HCT116 (cell line): ENCODE data around the gene ADAM21. TPM values are rescaled to one million over a fixed set of nuclear protein-coding genes. Genes with fewer than 3 reads are reported as not detected.

ENCODE experiments used
- ATAC-seq: fragments of 200-7000 bp; cut with Tn5 transposase; 2 replicates; pipeline ENCODE4 v1.9.1; 2020; ENCODE audit warnings: mild to moderate bottlenecking, moderate library complexity
- BruUV-seq: library from RNA; stranded (reverse); fragments of 400-500 nt; replicated peaks from 2 replicates; lab custom pipeline; 2021; lab: Mats Ljungman, UMichigan
- CTCF ChIA-PET: fragments of 300-600 bp; sonication (Branson Sonifier 250); formaldehyde crosslinking; loops from one replicate; lab custom pipeline; 2021; ENCODE audit warnings: antibody characterized with exemption; lab: Charles Lee
- POLR2A ChIA-PET: fragments of 300-600, 350-600 bp; sonication (Branson Sonifier 250); formaldehyde crosslinking; loops from one replicate; lab custom pipeline; 2021; ENCODE audit warnings: antibody characterized with exemption; lab: Charles Lee
- RAD21 ChIA-PET, 2 experiments: fragments of 300-600 bp; sonication (Branson Sonifier 250); formaldehyde crosslinking; loops; one replicate each; lab custom pipeline; 2023; ENCODE audit warnings: low total read pairs in 2 of 2; ENCODE audit not compliant: uncharacterized antibody in 2 of 2, unreplicated experiment in 2 of 2, low non-redundant PET in 1 of 2; lab: Charles Lee
- DNase-seq: peaks from one replicate; pipeline ENCODE4 v3.0.0-alpha.2; 2010; ENCODE audit warnings: low read depth, low spot score
- H2AFZ ChIP-seq: fragments of 200-600 bp; shearing (Covaris generic), sonication (generic); 2 replicates; pipeline ENCODE4 v1.6.1; 2017; ENCODE audit warnings: low read depth, mixed run types, mixed read lengths, antibody characterized with exemption, low read length; ENCODE audit not compliant: poor library complexity, severe bottlenecking
- H3K27ac ChIP-seq: 2 replicates; pipeline ENCODE4 v1.5.1; 2012; ENCODE audit warnings: low read depth, low read length
- H3K27me3 ChIP-seq: fragments of 200-600 bp; sonication (generic); 2 replicates; pipeline ENCODE4 v1.6.1; 2016; ENCODE audit warnings: mixed run types, low read length, mixed read lengths; ENCODE audit not compliant: insufficient read depth
- H3K36me3 ChIP-seq, 2 experiments: fragments of 200-500 bp in 1 of 2; fragments of 200-600 bp in 1 of 2; sonication (Bioruptor generic) in 1 of 2; sonication (generic) in 1 of 2; 2 replicates each; pipeline versions ENCODE4 v1.5.1 to v1.6.1; 2014 to 2016; ENCODE audit warnings: low read length in 2 of 2, inconsistent platforms in 1 of 2, mixed read lengths in 1 of 2, mixed run types in 1 of 2; ENCODE audit not compliant: insufficient read depth in 2 of 2, control insufficient read depth in 1 of 2
- H3K4me1 ChIP-seq, 2 experiments: fragments of 200-600 bp in 1 of 2; sonication (generic) in 1 of 2; 2 replicates each; pipeline versions ENCODE4 v1.5.1 to v1.6.1; 2012 to 2017; ENCODE audit warnings: low read length in 2 of 2, inconsistent platforms in 1 of 2, mild to moderate bottlenecking in 1 of 2, mixed read lengths in 1 of 2, mixed run types in 1 of 2, moderate library complexity in 1 of 2; ENCODE audit not compliant: insufficient read depth in 2 of 2, control insufficient read depth in 1 of 2
- H3K4me2 ChIP-seq: fragments of 200-600 bp; sonication (generic); 2 replicates; pipeline ENCODE4 v1.6.1; 2017; ENCODE audit warnings: mixed run types, low read length, mixed read lengths
- H3K4me3 ChIP-seq, 2 experiments: fragments of 200-600 bp in 1 of 2; sonication (generic) in 1 of 2; replicated peaks in 1 of 2; 2 replicates each; pipeline ENCODE4 v1.5.1; 2011 to 2016; ENCODE audit warnings: low read length in 2 of 2, control low read depth in 1 of 2, low read depth in 1 of 2, mild to moderate bottlenecking in 1 of 2, mixed read lengths in 1 of 2, mixed run types in 1 of 2
- H3K79me2 ChIP-seq: fragments of 200-600 bp; sonication (generic); 2 replicates; pipeline ENCODE4 v1.6.1; 2017; ENCODE audit warnings: mild to moderate bottlenecking, mixed run types, low read length, moderate library complexity, mixed read lengths; ENCODE audit not compliant: insufficient read depth
- H3K9ac ChIP-seq: fragments of 200-600 bp; sonication (generic); 2 replicates; pipeline ENCODE4 v1.6.1; 2016; ENCODE audit warnings: low read length, mixed read lengths
- H3K9me2 ChIP-seq: fragments of 200-600 bp; sonication (generic), shearing (Covaris generic); 2 replicates; pipeline ENCODE4 v1.6.1; 2017; ENCODE audit warnings: mixed run types, mild to moderate bottlenecking, moderate library complexity; ENCODE audit not compliant: insufficient read depth
- H3K9me3 ChIP-seq, 2 experiments: fragments of 200-500 bp in 1 of 2; fragments of 200-600 bp in 1 of 2; sonication (Bioruptor generic) in 1 of 2; sonication (generic) in 1 of 2; 2 replicates each; pipeline ENCODE4 v1.6.1; 2014 to 2017; ENCODE audit warnings: low read length in 2 of 2, mixed read lengths in 2 of 2, inconsistent platforms in 1 of 2, low read depth in 1 of 2, mild to moderate bottlenecking in 1 of 2, mixed run types in 1 of 2, moderate library complexity in 1 of 2; ENCODE audit not compliant: control insufficient read depth in 1 of 2, insufficient read depth in 1 of 2
- H4K20me1 ChIP-seq: fragments of 200-600 bp; sonication (generic), shearing (Covaris generic); 2 replicates; pipeline ENCODE4 v1.6.1; 2017; ENCODE audit warnings: mixed run types, mild to moderate bottlenecking, moderate library complexity; ENCODE audit not compliant: insufficient read depth
- CBX3 ChIP-seq: IDR thresholded peaks from 2 replicates; pipeline ENCODE4 v1.6.1; 2012; ENCODE audit warnings: low read depth
- CEBPB ChIP-seq: IDR thresholded peaks from 2 replicates; pipeline ENCODE4 v1.6.1; 2012; ENCODE audit warnings: low read depth
- EGR1 ChIP-seq: IDR thresholded peaks from 2 replicates; pipeline ENCODE4 v1.6.1; 2012; ENCODE audit warnings: low read depth
- ELF1 ChIP-seq: IDR thresholded peaks from 2 replicates; pipeline ENCODE4 v1.6.1; 2012; ENCODE audit warnings: low read depth, borderline replicate concordance
- EZH2 ChIP-seq: fragments of 200-600 bp; sonication (generic); IDR thresholded peaks from 2 replicates; pipeline ENCODE4 v1.6.1; 2017; ENCODE audit warnings: antibody characterized with exemption, mixed run types
- EZH2phosphoT487 ChIP-seq: fragments of 200-600 bp; IDR thresholded peaks from 2 replicates; pipeline ENCODE4 v1.6.1; 2018; ENCODE audit warnings: antibody characterized with exemption, borderline replicate concordance
- JUND ChIP-seq: IDR thresholded peaks from 2 replicates; pipeline ENCODE4 v1.6.1; 2012
- POLR2A ChIP-seq: IDR thresholded peaks from 2 replicates; pipeline ENCODE4 v1.7.0; 2011; ENCODE audit warnings: borderline replicate concordance; ENCODE audit not compliant: insufficient read depth, insufficient read length; ENCODE audit errors: extremely low read depth
- RAD21 ChIP-seq: IDR thresholded peaks from 2 replicates; pipeline ENCODE4 v1.6.1; 2012; ENCODE audit warnings: low read depth, mild to moderate bottlenecking
- ZFX ChIP-seq: fragments of 450-650 bp; IDR thresholded peaks from 2 replicates; pipeline ENCODE4 v1.6.1; 2017
- ZNF274 ChIP-seq: fragments of 200-500 bp; sonication (Bioruptor generic); IDR thresholded peaks from 2 replicates; pipeline ENCODE4 v1.6.1; 2014; ENCODE audit warnings: mild to moderate bottlenecking, low read depth, low read length, inconsistent platforms
- intact Hi-C: fragments of 100-400 bp; cut with micrococcal nuclease; formaldehyde crosslinking; loops from 2 replicates; pipeline ENCODE4 v1.10.0; 2022
- total RNA-seq: library from RNA; stranded (reverse); gene quantifications from one replicate; pipeline ENCODE4 v1.2.1, GENCODE V29; 2021; ENCODE audit not compliant: unreplicated experiment
- TF ChIP-seq, protein P1 (sequence below): IDR thresholded peaks from 2 replicates; pipeline ENCODE4 v1.6.1; 2011; ENCODE audit warnings: mild to moderate bottlenecking, low read length, moderate library complexity; ENCODE audit not compliant: insufficient replicate concordance; ENCODE audit errors: extremely low read depth
- TF ChIP-seq, protein P2 (sequence below), 3 experiments: fragments of 200-600 bp in 1 of 3; sonication (generic) in 1 of 3; IDR thresholded peaks in 2 of 3; conservative IDR thresholded peaks in 1 of 3; 2 replicates each; pipeline ENCODE4 v1.5.1; 2012 to 2017; ENCODE audit warnings: low read depth in 2 of 3, low read length in 2 of 3, antibody characterized with exemption in 1 of 3, borderline replicate concordance in 1 of 3, control low read depth in 1 of 3, mild to moderate bottlenecking in 1 of 3, mixed read lengths in 1 of 3, mixed run types in 1 of 3, moderate library complexity in 1 of 3; ENCODE audit not compliant: insufficient read depth in 1 of 3
- TF ChIP-seq, protein P3 (sequence below): IDR thresholded peaks from 2 replicates; pipeline ENCODE4 v1.6.1; 2012

The ADAM21 gene
- total RNA-seq, 1 experiment from 2014 or later = 0.98 TPM

DNA sequence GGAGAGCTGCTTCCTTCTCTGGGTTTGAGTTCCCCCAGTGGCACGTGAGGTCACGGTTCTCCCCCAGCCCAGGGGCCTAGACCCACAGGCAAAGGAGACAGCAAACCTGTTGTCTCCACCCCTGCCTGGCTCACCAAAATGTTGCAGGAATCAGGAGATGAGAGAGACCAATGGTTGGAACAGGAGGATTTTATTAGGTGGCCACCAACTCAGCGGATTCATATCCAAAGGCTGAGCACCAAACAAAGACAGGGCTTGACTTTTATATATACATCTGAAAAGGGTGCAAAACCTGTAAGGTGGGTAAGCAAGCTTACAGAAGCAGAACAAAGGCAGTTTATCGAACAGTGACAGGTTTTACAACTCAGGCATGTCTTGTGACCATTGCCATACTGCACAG is 9.2 kb upstream of the ADAM21 start:
- no peaks in the 10 kb centered on the region for H3K9me2 ChIP-seq
- ChIA-PET POLR2A (no interaction called here), RAD21 (no interaction called here)
- H3K27me3 ChIP-seq = no peaks in the 10 kb centered on the region
- H3K27ac ChIP-seq = no peak overlapping the region
- no peak overlapping the region for H3K4me3 ChIP-seq
- DNase-seq (peak; percentile 10), ATAC-seq (no peak)
- H4K20me1 ChIP-seq = no peaks in the 10 kb centered on the region
- H3K4me2 ChIP-seq = no peak overlapping the region
- no peaks in the 10 kb centered on the region for H3K79me2 ChIP-seq
- H3K9ac ChIP-seq = no peak overlapping the region
- intact Hi-C loops = no loop called here
- H3K4me1 ChIP-seq = no peaks in the 10 kb centered on the region
- TF ChIP-seq, protein P1, sequence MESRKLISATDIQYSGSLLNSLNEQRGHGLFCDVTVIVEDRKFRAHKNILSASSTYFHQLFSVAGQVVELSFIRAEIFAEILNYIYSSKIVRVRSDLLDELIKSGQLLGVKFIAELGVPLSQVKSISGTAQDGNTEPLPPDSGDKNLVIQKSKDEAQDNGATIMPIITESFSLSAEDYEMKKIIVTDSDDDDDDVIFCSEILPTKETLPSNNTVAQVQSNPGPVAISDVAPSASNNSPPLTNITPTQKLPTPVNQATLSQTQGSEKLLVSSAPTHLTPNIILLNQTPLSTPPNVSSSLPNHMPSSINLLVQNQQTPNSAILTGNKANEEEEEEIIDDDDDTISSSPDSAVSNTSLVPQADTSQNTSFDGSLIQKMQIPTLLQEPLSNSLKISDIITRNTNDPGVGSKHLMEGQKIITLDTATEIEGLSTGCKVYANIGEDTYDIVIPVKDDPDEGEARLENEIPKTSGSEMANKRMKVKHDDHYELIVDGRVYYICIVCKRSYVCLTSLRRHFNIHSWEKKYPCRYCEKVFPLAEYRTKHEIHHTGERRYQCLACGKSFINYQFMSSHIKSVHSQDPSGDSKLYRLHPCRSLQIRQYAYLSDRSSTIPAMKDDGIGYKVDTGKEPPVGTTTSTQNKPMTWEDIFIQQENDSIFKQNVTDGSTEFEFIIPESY = no peak
- TF ChIP-seq EZH2 (no peak), RAD21 (no peak), CBX3 (peak; percentile 87)
- TF ChIP-seq, all 23 proteins: peak for 1
- BruUV-seq = no TSS peak
- H3K36me3 ChIP-seq = no peaks in the 10 kb centered on the region
- no peak overlapping the region for H2AFZ ChIP-seq
- CTCF ChIA-PET = no interaction called here
- peaks cover 12 to 16% of the 10 kb centered on the region in 2 experiments; a peak in 3 of 4 replicates for H3K9me3 ChIP-seq

DNA sequence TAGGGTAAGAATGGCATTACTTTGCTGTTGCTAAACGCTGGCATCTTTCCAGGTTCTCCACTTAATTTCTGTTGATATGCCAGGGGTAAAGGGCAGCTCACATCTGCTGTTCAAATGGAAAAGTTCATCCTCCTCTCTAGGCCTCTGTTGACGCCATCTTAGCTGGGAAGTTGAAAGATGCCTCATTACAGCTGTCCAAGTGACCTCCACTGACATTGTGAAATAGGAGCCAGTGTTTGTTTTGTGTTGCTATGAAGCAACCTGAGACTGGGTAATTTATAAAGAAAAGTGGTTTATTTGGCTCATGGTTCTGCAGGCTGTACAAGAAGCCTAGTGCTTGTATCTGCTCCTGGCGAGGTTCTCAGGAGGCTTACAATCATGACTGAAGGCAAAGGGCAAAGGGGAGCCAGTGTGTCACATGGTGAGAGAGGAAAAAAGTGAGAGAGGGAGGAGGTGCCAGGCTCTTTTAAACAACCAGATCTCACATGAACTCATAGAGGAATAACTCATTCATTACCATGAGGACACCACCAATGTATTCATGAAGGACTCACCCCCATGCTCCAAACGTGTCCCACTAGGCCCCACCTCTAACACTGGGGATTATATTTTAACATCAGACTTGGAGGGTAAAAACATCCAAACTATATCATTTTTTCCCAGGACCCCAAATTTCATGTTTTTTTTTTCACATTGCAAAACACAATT is 3.2 kb upstream of the ADAM21 start:
- Histone ChIP-seq H3K27ac (no peak overlapping the region), H3K36me3 (no peaks in the 10 kb centered on the region), H3K4me2 (no peak overlapping the region), H4K20me1 (no peaks in the 10 kb centered on the region), H3K27me3 (no peaks in the 10 kb centered on the region), H3K4me1 (no peaks in the 10 kb centered on the region), H3K9me2 (no peaks in the 10 kb centered on the region), H3K79me2 (no peaks in the 10 kb centered on the region), H3K9ac (no peak overlapping the region), H2AFZ (no peak overlapping the region), H3K9me3 (no peaks in the 10 kb centered on the region), H3K4me3 (no peak overlapping the region)
- ATAC-seq (no peak), DNase-seq (no peak)
- intact Hi-C loops = no loop called here
- BruUV-seq = no TSS peak
- ChIA-PET POLR2A (no interaction called here), RAD21 (no interaction called here), CTCF (no interaction called here)
- TF ChIP-seq, protein P2, sequence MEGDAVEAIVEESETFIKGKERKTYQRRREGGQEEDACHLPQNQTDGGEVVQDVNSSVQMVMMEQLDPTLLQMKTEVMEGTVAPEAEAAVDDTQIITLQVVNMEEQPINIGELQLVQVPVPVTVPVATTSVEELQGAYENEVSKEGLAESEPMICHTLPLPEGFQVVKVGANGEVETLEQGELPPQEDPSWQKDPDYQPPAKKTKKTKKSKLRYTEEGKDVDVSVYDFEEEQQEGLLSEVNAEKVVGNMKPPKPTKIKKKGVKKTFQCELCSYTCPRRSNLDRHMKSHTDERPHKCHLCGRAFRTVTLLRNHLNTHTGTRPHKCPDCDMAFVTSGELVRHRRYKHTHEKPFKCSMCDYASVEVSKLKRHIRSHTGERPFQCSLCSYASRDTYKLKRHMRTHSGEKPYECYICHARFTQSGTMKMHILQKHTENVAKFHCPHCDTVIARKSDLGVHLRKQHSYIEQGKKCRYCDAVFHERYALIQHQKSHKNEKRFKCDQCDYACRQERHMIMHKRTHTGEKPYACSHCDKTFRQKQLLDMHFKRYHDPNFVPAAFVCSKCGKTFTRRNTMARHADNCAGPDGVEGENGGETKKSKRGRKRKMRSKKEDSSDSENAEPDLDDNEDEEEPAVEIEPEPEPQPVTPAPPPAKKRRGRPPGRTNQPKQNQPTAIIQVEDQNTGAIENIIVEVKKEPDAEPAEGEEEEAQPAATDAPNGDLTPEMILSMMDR (IDR thresholded peaks at IDR 0.05 in 2 of 3, conservative IDR thresholded peaks at IDR 0.05 in 1 of 3; ENCODE audit: borderline replicate concordance in 1 of 3, insufficient read depth in 1 of 3, low read depth in 2 of 3, low read length in 2 of 3) = no peak
- no peak for TF ChIP-seq ZFX
- TF ChIP-seq EZH2phosphoT487 = no peak
- no peak for TF ChIP-seq CBX3
- TF ChIP-seq, protein P3, sequence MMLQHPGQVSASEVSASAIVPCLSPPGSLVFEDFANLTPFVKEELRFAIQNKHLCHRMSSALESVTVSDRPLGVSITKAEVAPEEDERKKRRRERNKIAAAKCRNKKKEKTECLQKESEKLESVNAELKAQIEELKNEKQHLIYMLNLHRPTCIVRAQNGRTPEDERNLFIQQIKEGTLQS = no peak
- no peak for TF ChIP-seq ELF1
- no peak for TF ChIP-seq RAD21
- no peak for TF ChIP-seq POLR2A
- TF ChIP-seq EGR1 = no peak
- TF ChIP-seq ZNF274 = no peak
- no peak for TF ChIP-seq CEBPB
- TF ChIP-seq, protein P1 = no peak
- TF ChIP-seq JUND = no peak
